ENCODE results near the gene OVCA2.

OVCA2 gene

DNA sequence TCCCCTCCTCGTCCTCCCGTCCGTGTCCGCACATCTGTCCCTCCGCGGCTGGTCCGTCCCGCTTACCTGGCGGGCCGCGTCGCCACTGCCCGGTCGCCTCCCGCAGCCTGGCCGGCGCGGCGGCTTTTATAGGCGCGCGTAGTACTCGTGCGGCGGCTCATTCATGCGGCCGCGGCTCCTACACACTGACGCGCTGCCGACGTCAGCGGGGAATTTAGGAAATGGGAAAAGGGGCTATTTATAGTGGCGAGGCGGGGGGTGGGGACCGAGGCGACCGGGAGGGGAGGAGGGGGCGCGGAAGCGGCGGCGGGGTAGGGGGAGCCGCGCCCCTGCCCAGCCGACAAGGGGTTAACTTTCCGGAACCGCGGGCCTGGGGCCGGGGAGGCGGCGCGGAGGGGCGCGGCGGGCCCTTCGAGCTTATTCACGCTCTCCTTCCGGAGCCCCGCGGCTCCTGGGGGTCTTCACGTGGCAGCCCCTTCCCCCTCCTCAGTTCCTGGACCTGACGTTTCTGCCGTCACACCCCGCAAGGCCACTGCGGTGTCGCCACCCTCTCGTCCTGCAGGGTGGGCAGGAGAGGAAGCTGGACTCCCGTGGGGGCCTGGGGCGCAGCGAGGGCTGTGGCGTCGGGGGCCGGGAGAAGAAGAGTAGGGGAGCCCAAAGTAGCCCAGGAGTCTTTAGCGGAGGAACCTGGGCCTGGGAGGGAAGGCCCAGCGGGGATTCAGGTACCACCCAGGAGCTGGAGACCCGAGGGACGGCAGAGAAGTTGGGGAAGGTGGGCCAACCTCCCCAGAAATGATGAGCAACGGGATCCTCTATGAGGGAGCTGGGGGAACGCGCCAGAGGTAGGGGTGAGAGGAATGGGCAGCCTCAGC is 9.5 kb downstream of the OVCA2 start:
- H3K27ac ChIP-seq, result no peak overlapping the region
- DNase-seq (ENCODE audit: low read depth, low spot score), result no peak

DNA sequence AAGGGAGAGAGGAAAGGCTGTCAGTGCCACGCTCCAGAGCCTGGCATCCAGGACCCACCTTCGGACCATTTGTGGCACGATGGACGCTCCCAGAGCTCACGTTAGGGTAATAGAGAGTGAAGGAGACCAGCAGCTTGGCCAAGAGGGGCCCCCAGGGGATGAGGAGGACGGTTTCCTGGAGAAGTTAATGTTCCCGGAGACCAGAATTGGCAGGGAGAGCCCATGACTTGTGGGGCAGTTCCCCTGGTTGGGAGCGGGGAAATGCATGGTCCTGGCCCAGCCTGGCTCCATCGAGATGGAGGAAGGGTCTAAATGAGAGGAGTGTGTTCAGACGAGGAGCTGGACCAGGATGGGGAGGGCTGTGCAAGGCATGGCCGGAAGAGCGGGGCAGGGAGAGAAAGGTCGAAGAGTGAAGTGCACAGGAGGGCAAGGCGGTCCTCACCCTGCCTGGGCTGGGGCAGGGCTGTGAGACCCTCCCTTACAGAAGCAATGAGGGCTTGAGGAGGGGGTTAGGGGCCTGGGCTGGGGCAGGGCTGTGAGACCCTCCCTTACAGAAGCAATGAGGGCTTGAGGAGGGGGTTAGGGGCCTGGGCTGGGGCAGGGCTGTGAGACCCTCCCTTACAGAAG is 10.2 kb downstream of the OVCA2 start:
- no peak for DNase-seq (ENCODE audit: low read depth, low spot score)
- H3K27ac ChIP-seq, result no peak overlapping the region

GRCh38 chr17:2053380-2054261 is 11.8 kb downstream of the OVCA2 start:
- DNase-seq (ENCODE audit: low read depth, low spot score), result no peak
- no peak overlapping the region for H3K27ac ChIP-seq

- DNase-seq (ENCODE audit: low read depth, low spot score), result no peak
- no peak overlapping the region for H3K27ac ChIP-seq
Observed at GRCh38 chr17:2054262-2054511, 12.4 kb downstream of the OVCA2 start.

DNA sequence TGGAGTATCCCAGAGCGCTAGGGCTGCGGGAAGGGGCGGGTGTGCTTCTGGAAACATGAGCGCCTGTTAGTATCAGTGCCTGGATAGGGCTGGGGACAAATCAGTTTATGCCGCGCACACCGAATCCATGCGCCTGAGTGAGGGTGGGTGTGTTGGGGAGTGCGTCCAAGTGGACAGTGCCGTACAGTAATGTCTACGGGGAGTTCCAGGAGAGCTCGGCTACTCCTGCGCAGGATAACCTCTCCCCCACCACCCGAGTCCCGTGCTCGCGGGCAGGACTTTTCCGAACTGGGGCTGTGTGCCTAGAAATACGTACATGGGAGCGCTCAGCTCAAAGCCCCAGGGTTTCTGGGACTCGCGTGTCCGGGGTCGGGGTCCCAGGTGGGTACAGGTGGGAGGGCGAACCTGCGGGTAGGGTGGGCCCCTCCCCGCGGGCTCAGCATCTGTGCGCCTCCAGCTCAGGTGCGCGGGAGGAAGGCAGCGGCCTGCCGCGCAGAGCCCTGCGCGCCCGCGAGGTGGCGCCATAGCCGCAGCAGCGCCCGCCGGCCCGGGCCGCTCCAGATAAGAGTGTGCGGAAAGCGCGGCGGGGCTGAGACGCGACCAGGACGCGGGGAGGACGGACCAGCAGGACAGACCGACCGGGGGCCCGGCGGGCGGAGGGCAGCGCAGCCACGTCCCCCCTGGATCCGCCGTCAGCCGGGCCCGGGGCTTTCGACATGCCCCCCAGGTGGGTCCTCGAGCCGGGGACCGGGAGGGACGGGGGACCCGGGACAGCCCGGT is 12.9 kb downstream of the OVCA2 start, which contains the start of gene HIC1:
Gene HIC1 (plus strand): TSS at position 592 of the 780 bp plus-strand sequence. CDS start 1,588 bp downstream, outside the sequence.
- H3K27ac ChIP-seq, result no peak within 1 kb of the TSS
- DNase-seq (ENCODE audit: low read depth, low spot score), result no peak

- DNase-seq (ENCODE audit: low read depth, low spot score), result no peak
- no peak overlapping the region for H3K27ac ChIP-seq
Observed at GRCh38 chr17:2055292-2056205, 13.7 kb downstream of the OVCA2 start.

DNA sequence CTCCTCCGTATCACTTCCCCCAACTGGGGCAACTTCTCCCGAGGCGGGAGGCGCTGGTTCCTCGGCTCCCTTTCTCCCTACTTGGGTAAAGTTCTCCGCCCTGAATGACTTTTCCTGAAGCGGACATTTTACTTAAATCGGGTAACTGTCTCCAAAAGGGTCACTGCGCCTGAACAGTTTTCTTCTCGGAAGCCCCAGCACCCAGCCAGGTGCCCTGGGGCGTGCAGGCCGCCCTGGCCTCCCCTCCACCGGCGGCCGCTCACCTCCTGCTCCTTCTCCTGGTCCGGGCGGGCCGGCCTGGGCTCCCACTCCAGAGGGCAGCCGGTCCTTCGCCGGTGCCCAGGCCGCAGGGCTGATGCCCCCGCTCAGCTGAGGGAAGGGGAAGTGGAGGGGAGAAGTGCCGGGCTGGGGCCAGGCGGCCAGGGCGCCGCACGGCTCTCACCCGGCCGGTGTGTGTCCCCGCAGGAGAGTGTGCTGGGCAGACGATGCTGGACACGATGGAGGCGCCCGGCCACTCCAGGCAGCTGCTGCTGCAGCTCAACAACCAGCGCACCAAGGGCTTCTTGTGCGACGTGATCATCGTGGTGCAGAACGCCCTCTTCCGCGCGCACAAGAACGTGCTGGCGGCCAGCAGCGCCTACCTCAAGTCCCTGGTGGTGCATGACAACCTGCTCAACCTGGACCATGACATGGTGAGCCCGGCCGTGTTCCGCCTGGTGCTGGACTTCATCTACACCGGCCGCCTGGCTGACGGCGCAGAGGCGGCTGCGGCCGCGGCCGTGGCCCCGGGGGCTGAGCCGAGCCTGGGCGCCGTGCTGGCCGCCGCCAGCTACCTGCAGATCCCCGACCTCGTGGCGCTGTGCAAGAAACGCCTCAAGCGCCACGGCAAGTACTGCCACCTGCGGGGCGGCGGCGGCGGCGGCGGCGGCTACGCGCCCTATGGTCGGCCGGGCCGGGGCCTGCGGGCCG is 14.7 kb downstream of the OVCA2 start:
- H3K27ac ChIP-seq, result no peak overlapping the region

GRCh38 chr17:2057175-2057759 is 15.4 kb downstream of the OVCA2 start:
- DNase-seq (ENCODE audit: low read depth, low spot score), result no peak
- H3K27ac ChIP-seq, result no peak overlapping the region

More for the DNA sequence above, 14.7 kb downstream of the OVCA2 start:
- no peak for DNase-seq (ENCODE audit: low read depth, low spot score)

- H3K27ac ChIP-seq, result no peak overlapping the region
- no peak for DNase-seq (ENCODE audit: low read depth, low spot score)
Observed at GRCh38 chr17:2057760-2058585, 16.2 kb downstream of the OVCA2 start.

- DNase-seq (ENCODE audit: low read depth, low spot score), result no peak
- no peak overlapping the region for H3K27ac ChIP-seq
Observed at GRCh38 chr17:2058586-2059546, 17.0 kb downstream of the OVCA2 start.

- DNase-seq (ENCODE audit: low read depth, low spot score), result no peak
- H3K27ac ChIP-seq, result no peak overlapping the region
Observed at GRCh38 chr17:2059547-2060384, 17.9 kb downstream of the OVCA2 start.

DNA sequence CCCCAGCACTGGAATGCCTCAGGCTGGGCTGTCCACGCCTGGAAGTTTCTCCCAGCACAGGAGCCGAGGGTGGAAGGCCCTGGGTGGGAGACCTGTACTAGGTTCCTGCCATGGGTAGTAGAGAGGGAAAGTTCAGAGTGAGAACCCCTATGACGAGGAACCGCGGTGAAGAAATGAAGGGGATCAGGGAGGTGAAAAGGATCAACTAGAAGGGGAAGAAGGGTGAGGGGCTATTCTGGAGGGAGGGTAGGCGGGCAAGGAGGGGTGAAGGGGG is 18.5 kb downstream of the OVCA2 start:
- no peak overlapping the region for H3K27ac ChIP-seq
- no peak for DNase-seq (ENCODE audit: low read depth, low spot score)

- H3K27ac ChIP-seq, result no peak overlapping the region
- no peak for DNase-seq (ENCODE audit: low read depth, low spot score)
Observed at GRCh38 chr17:2060681-2061440, 19.0 kb downstream of the OVCA2 start.

DNA sequence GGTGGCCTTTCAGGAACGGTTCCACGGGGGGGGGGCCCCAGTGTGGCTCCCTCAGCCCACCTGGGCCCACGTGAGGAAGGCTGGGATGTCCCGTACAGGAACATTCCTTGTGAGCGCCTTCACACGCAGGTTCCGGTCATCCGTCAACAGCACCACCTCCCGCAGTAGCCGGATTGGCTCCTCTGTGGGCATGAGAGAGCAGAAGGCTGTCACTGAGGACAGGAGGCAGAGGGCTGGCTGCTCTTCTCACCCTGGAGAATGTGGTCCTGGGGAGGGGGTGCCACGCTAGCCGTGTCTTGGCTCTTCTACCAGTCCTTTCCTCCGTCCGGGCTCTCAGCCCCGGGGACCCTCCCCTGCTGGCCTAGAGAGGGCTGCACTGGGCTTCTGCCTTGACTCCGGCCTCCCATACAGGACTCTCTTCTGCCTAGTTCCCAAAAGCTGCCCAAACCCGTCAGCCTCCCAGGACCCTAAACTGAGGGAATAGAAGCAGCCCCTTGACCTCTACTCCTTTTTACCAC is 19.7 kb downstream of the OVCA2 start:
- H3K27ac ChIP-seq, result no peak overlapping the region
- DNase-seq (ENCODE audit: low read depth, low spot score), result no peak

Measured in epithelial cell of prostate (primary cell).